GM12874 (cell line): ENCODE measurements around the gene PTGES2.
A peak's percentile ranks its signal among the peaks of the same experiment; 100 is the strongest.

Experiments
- TF ChIP-seq, protein P1 (sequence below): IDR thresholded peaks from 2 replicates; pipeline ENCODE4 v1.5.1; 2011; ENCODE audit warnings: low read depth, mild to moderate bottlenecking, control low read depth, low read length, moderate library complexity; ENCODE audit not compliant: insufficient read depth

Gene PTGES2

GRCh38 chr9:128146591-128147120 is 19.1 kb upstream of the PTGES2 start:
- TF ChIP-seq, protein P1, sequence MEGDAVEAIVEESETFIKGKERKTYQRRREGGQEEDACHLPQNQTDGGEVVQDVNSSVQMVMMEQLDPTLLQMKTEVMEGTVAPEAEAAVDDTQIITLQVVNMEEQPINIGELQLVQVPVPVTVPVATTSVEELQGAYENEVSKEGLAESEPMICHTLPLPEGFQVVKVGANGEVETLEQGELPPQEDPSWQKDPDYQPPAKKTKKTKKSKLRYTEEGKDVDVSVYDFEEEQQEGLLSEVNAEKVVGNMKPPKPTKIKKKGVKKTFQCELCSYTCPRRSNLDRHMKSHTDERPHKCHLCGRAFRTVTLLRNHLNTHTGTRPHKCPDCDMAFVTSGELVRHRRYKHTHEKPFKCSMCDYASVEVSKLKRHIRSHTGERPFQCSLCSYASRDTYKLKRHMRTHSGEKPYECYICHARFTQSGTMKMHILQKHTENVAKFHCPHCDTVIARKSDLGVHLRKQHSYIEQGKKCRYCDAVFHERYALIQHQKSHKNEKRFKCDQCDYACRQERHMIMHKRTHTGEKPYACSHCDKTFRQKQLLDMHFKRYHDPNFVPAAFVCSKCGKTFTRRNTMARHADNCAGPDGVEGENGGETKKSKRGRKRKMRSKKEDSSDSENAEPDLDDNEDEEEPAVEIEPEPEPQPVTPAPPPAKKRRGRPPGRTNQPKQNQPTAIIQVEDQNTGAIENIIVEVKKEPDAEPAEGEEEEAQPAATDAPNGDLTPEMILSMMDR, result no peak

- TF ChIP-seq, protein P1, result no peak
Observed at GRCh38 chr9:128145951-128146351, 18.4 kb upstream of the PTGES2 start.

DNA sequence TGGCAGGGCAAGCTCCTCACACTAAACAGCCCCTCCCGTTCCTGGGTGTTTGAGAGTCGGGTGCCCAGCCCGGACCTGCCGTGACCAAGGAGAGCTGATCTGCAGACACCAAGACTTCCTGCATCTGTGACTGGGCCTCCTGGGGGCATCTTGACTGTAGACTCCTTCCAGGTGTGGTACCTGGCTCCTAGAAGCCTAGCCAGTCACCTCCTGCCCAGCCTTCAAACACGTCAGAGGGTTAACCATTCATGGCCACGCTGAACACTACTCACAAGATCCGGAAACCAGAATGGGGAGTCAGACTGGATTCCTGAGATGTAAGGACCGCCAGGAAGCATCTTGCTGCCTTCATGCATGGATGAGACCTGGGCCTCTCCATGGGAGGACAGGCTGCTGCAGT is 18.0 kb upstream of the PTGES2 start:
- TF ChIP-seq, protein P1, result no peak

DNA sequence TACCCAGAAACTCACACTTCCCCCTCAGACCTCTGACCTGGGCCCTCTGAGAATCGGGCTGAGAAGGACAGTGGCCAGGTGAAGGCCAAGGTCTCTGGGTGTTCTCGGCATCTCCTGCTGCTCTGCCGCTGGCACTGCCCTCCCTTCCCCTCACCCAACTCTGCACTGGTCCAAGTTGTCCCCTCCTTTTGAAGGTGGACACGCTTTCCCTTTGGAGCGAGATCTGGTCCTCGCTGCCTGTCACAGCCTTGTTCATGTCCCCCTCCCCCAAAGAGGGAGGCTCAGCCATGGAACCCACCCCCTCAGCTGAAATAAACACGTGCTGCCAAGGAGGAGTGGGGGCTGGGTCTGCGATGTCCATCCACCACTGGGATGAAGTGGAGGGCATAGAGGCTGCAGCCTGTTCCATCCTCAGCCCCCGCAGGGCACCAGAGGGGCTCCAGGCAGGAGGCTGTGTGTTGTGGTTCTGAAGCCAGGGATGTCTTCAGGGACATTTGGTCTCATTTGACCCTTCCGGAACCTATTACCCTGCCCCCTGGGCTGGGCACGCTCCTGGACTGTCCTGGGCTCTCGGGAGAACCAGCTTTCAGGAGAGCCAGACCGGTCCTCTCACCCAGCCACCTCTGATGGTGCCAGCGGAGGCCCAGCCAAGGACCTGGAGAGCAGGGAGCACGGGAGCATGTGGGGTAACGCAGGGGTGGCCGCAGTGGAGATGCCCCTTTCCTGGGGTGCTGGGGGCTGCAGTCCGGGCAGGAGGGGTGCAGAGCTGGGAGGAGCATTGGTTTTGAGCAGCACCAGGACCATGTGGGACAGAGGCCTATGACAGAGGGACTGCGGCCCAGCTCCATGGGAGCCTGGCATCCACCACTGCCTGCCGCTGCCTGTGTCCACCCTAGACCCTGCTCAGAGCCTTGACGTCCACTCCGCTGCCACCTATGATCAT is 17.0 kb upstream of the PTGES2 start:
- TF ChIP-seq, protein P1, result no peak

- TF ChIP-seq, protein P1, result 0 out of 2 replicates have a peak, but pooled peaks have one; percentile 2
Observed at GRCh38 chr9:128143525-128144238, 16.2 kb upstream of the PTGES2 start.

DNA sequence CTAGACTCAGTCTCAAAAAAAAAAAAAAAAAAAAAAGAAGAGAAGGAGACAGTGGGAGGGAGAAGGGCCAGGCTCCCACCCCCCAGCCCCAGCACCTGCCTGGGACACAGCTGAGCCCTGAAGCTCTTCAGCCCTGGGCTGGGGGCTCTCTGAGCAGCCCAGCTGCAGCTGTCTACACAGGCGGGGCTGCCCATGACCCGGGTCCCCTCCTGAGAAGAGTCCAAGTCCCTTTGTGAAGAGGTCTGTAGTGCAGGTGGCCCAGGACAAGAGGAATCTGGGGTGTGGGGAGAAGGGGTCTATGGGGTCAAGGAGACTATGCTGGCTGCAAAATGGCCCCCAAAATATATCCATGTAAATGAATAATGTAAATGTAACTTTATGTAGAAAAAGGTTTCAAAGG is 15.1 kb upstream of the PTGES2 start:
- TF ChIP-seq, protein P1, result no peak

DNA sequence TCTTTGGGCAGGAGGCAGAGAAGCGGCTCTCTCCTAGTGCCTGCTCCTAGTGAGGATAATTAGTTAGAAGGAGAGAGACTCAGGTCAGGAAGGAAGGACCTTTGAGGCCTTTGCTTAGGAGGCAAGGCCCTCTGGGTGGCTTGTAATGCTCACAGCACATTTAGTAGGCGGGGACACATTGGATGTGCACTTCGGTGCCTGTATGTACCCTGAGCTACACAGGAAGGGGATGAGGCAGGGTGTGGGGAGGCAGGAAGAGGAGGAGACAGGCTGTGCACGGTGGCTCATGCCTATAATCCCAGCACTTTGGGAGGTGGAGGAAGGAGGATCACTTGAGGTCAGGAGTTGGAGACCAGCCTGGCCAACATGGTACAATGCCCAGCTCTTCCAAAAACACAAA is 14.5 kb upstream of the PTGES2 start:
- TF ChIP-seq, protein P1, result no peak
